ENCODE data around the gene OR4M1. TPM values are rescaled to one million over a fixed set of nuclear protein-coding genes. Genes with fewer than 3 reads are reported as not detected.
"Not testable (repeated sequence)": the region's sequence is repeated elsewhere in the genome, so short reads cannot be mapped to it uniquely, and the experiment has no call there.

OR4M1 gene
- total RNA-seq, 3 donors from 2014 or later: not detected

- Histone ChIP-seq H3K4me3 (no peak overlapping the region), H3K27ac (no peak overlapping the region), H3K27me3 (no peaks in the 10 kb centered on the region), H3K36me3 (no peaks in the 10 kb centered on the region), H3K4me1 (no peaks in the 10 kb centered on the region), H3K9me3 (peaks cover 0 to 12% of the 10 kb centered on the region in 2 donors)
- DNase-seq (ENCODE audit: low spot score in 2 of 2): no peak
- TF ChIP-seq POLR2AphosphoS5 (IDR thresholded peaks at IDR 0.05) (no peak), CTCF (IDR thresholded peaks at IDR 0.05) (no peak), POLR2A (IDR thresholded peaks at IDR 0.05) (no peak)
- intact Hi-C loops (cut with DNase I; ENCODE audit: low total_unique reads): no loop called here
These were observed 27.2 kb downstream of the OR4M1 start for GRCh38 chr14:19800282-19801117.

GRCh38 chr14:19801118-19801464 is 27.8 kb downstream of the OR4M1 start:
- no peak overlapping the region for H3K27ac ChIP-seq
- intact Hi-C loops (cut with DNase I; ENCODE audit: low total_unique reads): no loop called here
- no peak for DNase-seq (ENCODE audit: low spot score in 2 of 2)
- no peaks in the 10 kb centered on the region for H3K4me1 ChIP-seq
- no peaks in the 10 kb centered on the region for H3K27me3 ChIP-seq
- no peaks in the 10 kb centered on the region for H3K36me3 ChIP-seq
- H3K4me3 ChIP-seq: no peak overlapping the region
- TF ChIP-seq POLR2A (IDR thresholded peaks at IDR 0.05) (no peak), CTCF (IDR thresholded peaks at IDR 0.05) (no peak), POLR2AphosphoS5 (IDR thresholded peaks at IDR 0.05) (no peak)
- peaks cover 0 to 12% of the 10 kb centered on the region in 2 donors for H3K9me3 ChIP-seq

- intact Hi-C loops (cut with DNase I; ENCODE audit: low total_unique reads); H3K36me3 ChIP-seq; H3K4me3 ChIP-seq; DNase-seq (ENCODE audit: low spot score in 2 of 2); H3K27me3 ChIP-seq; H3K4me1 ChIP-seq; H3K27ac ChIP-seq: not testable (repeated sequence)
- H3K9me3 ChIP-seq: peaks cover 0 to 12% of the 10 kb centered on the region in 2 donors
These were observed 30.2 kb downstream of the OR4M1 start, which contains the start of gene OR4N2 for GRCh38 chr14:19803470-19803869. Gene OR4N2, plus strand, starts transcription at chr14:19803770. Its CDS starts 23,679 bp downstream, at chr14:19827449.

- DNase-seq (ENCODE audit: low spot score in 2 of 2); intact Hi-C loops (cut with DNase I; ENCODE audit: low total_unique reads); H3K27me3 ChIP-seq; H3K27ac ChIP-seq; H3K4me3 ChIP-seq; H3K4me1 ChIP-seq; H3K36me3 ChIP-seq: not testable (repeated sequence)
- H3K9me3 ChIP-seq: peaks cover 3 to 13% of the 10 kb centered on the region in 2 donors
These were observed 40.0 kb downstream of the OR4M1 start for GRCh38 chr14:19813171-19813920.

GRCh38 chr14:19819879-19820278 is 46.6 kb downstream of the OR4M1 start:
- H3K27me3 ChIP-seq; DNase-seq (ENCODE audit: low spot score in 2 of 2); H3K27ac ChIP-seq; intact Hi-C loops (cut with DNase I; ENCODE audit: low total_unique reads); H3K36me3 ChIP-seq; H3K4me3 ChIP-seq; H3K4me1 ChIP-seq: not testable (repeated sequence)
- H3K9me3 ChIP-seq: peaks cover 0 to 12% of the 10 kb centered on the region in 2 donors

- intact Hi-C loops (cut with DNase I; ENCODE audit: low total_unique reads); H3K36me3 ChIP-seq; H3K27ac ChIP-seq; H3K4me1 ChIP-seq; DNase-seq (ENCODE audit: low spot score in 2 of 2); H3K4me3 ChIP-seq; H3K27me3 ChIP-seq: not testable (repeated sequence)
- H3K9me3 ChIP-seq: peaks cover 0 to 12% of the 10 kb centered on the region in 2 donors
These were observed 47.7 kb downstream of the OR4M1 start for GRCh38 chr14:19821016-19821415.

- no peak for DNase-seq (ENCODE audit: low spot score in 2 of 2)
- intact Hi-C loops (cut with DNase I; ENCODE audit: low total_unique reads): no loop called here
These were observed 49.9 kb downstream of the OR4M1 start for GRCh38 chr14:19823178-19823577.

More at GRCh38 chr14:19823178-19823577, 49.9 kb downstream of the OR4M1 start:
- Histone ChIP-seq H3K9me3 (peaks cover 0 to 18% of the 10 kb centered on the region in 2 donors), H3K36me3 (no peaks in the 10 kb centered on the region), H3K4me1 (no peaks in the 10 kb centered on the region), H3K27ac (no peak overlapping the region), H3K27me3 (no peaks in the 10 kb centered on the region), H3K4me3 (no peak overlapping the region)
- TF ChIP-seq POLR2A (IDR thresholded peaks at IDR 0.05): no peak
- no peak for TF ChIP-seq CTCF (IDR thresholded peaks at IDR 0.05)
- TF ChIP-seq POLR2AphosphoS5 (IDR thresholded peaks at IDR 0.05): no peak

All from breast epithelium (tissue), 4 donors.